Measurements from ENCODE around the gene GPRC5A. TPM values are rescaled to one million over a fixed set of nuclear protein-coding genes. Genes with fewer than 3 reads are reported as not detected.
A peak's percentile ranks its signal among the peaks of the same experiment; 100 is the strongest.

GPRC5A gene
- total and polyA plus RNA-seq, 2 of the 4 experiments (the other 2 are of a cell fraction), result 49.6 to 201 TPM

GRCh38 chr12:12899530-12900380 lies 8.4 kb downstream of the GPRC5A start (continued):
- TF ChIP-seq RAD21 (IDR thresholded peaks at IDR 0.05; ENCODE audit: low read length) (no peak), MAFK (IDR thresholded peaks at IDR 0.05; ENCODE audit: low read depth, low read length) (0 out of 2 replicates have a peak, but pooled peaks have one; percentile 9), NFE2L2 (IDR thresholded peaks at IDR 0.05; ENCODE audit: low read depth, low read length) (no peak)

GRCh38 chr12:12900786-12901157 lies 9.4 kb downstream of the GPRC5A start:
- H4K8ac ChIP-seq (ENCODE audit: low read depth in 2 of 2, low read length in 2 of 2), result peak overlapping the region in 1 of 2 experiments; percentile 63; a peak in 3 of 4 replicates
- no peak overlapping the region for H2AFZ ChIP-seq (replicated peaks; ENCODE audit: low read length, poor library complexity)
- H3K14ac ChIP-seq (replicated peaks; ENCODE audit: low read depth, low read length), result peak overlapping the region; percentile 79
- peak overlapping the region; percentile 35 for H2BK5ac ChIP-seq (ENCODE audit: low read depth, low read length, poor library complexity, severe bottlenecking)
- intact Hi-C loops (cut with micrococcal nuclease) (no loop called here), dilution Hi-C loops (cut with HindIII; ENCODE audit: low sequenced_read_pairs, unreplicated experiment) (no loop called here), in situ Hi-C loops (cut with MboI; ENCODE audit: low sequenced_read_pairs) (loop anchor here (25.0 kb wide), 1 partner anchor 637 kb away; no protein-coding TSS in a partner anchor)
- no CpG with 5 or more reads among the region's 2 CpGs for WGBS, 2 experiments (ENCODE audit: extremely low coverage in 2 of 2, insufficient read length in 1 of 2)
- H4K5ac ChIP-seq (ENCODE audit: low read depth, low read length), result peak overlapping the region; percentile 18; the same call in 1 of the 2 replicates
- ChIA-PET POLR2A (ENCODE audit: unreplicated experiment) (no interaction called here), CTCF (interaction anchor here (0.6 kb wide), 1 partner anchor 62 kb away, joined by 7 read pairs; no protein-coding TSS in a partner anchor)
- H3K4me2 ChIP-seq (ENCODE audit: low read depth, low read length), result no peak overlapping the region
- H2BK15ac ChIP-seq (ENCODE audit: low read depth, low read length), result peak overlapping the region; percentile 78; the same call in 1 of the 3 replicates
- peak overlapping the region; percentile 91 for H3K4ac ChIP-seq (ENCODE audit: low read depth, low read length)
- H3K4me3 ChIP-seq (ENCODE audit: insufficient read depth, low read depth, low read length), result no peak overlapping the region
- BruUV-seq (replicated peaks), result TSS peak; percentile 84
- peak overlapping the region; percentile 84 for H2BK120ac ChIP-seq (ENCODE audit: low read depth, low read length)
- peak overlapping the region; percentile 86 for H2BK20ac ChIP-seq (ENCODE audit: low read depth, low read length)
- H3K18ac ChIP-seq (ENCODE audit: low read depth, low read length), result peak overlapping the region; percentile 18
- TF ChIP-seq MXI1 (IDR thresholded peaks at IDR 0.05; ENCODE audit: borderline replicate concordance, low read depth, low read length), result no peak
- TF ChIP-seq NFE2L2 (IDR thresholded peaks at IDR 0.05; ENCODE audit: low read depth, low read length), result no peak
- no peak for TF ChIP-seq CEBPB (IDR thresholded peaks at IDR 0.05; ENCODE audit: low read depth, low read length)
- TF ChIP-seq MAFK (IDR thresholded peaks at IDR 0.05; ENCODE audit: low read depth, low read length), result no peak
- TF ChIP-seq FOS (IDR thresholded peaks at IDR 0.05; ENCODE audit: low read depth, low read length), result no peak
- peaks cover 15% of the 10 kb centered on the region; the same call in 1 of the 2 replicates for H3K36me3 ChIP-seq (ENCODE audit: control insufficient read depth, insufficient read depth, low read length)
- ATAC-seq (ENCODE audit: low read depth), result no peak
- H3K79me1 ChIP-seq (ENCODE audit: low read depth in 1 of 2, low read length in 2 of 2), result peaks cover 26 to 74% of the 10 kb centered on the region in 2 experiments; a peak in 3 of 4 replicates
- peaks cover 35% of the 10 kb centered on the region for H3K9me1 ChIP-seq (ENCODE audit: insufficient read depth, low read length)
- no peak overlapping the region for H3K9ac ChIP-seq (ENCODE audit: low read depth, low read length)
- no peak overlapping the region for H3K56ac ChIP-seq (ENCODE audit: extremely low read depth, insufficient read depth, low read length)
- H3K9me3 ChIP-seq (ENCODE audit: control insufficient read depth, insufficient read depth, low read length), result no peaks in the 10 kb centered on the region
- H2AK5ac ChIP-seq (ENCODE audit: low read depth, low read length), result peak overlapping the region; percentile 88
- H3K27ac ChIP-seq (ENCODE audit: insufficient read depth, low read length), result peak overlapping the region; percentile 40
- peaks cover 36% of the 10 kb centered on the region for H4K20me1 ChIP-seq (ENCODE audit: insufficient read depth, low read length)
- peak overlapping the region; percentile 6 for H2AK9ac ChIP-seq (replicated peaks; ENCODE audit: low read depth, low read length, poor library complexity)
- no peaks in the 10 kb centered on the region for H3K27me3 ChIP-seq (ENCODE audit: control insufficient read depth, insufficient read depth, low read length)
- peak overlapping the region; percentile 85 for H4K91ac ChIP-seq (ENCODE audit: insufficient read depth, low read depth, low read length)
- H3K4me1 ChIP-seq (ENCODE audit: control insufficient read depth, insufficient read depth, low read length), result peaks cover 30% of the 10 kb centered on the region
- H3K23ac ChIP-seq (ENCODE audit: low read depth, low read length), result no peak overlapping the region
- DNase-seq, result no peak
